ENCODE data around the gene MTMR2.

DNA sequence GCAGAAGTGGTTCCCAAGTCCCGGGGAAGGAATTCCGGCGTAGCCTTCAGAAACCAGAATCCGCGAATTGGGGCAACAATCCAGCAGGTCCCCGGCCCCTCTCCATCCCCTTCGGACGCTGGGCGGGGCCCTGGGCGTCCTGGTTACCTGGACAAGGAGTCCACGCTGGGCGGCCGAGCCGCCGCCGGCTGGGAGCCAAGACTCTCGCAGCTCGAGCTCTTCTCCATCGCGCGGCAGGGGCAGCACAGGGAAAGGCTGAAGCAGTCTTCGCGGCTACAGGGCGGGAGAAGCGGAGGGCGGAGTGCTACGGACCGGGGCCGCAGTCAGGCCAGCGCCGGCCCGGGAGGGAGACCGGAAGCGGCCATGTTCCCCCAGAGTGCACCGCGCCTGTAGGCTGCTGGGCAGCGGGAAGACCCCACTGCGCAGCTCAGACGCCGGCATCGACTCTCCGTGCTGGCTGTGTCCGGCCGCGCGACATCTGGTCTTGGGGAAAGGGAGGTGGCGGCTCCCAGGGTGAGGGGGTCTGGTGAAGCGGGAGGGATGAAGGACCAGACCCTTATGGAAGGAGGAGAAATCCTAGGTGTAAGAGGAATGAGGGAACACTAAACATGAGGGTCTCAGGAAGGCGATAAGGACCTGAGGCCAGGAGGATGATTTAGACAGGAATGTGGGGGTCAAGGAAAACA is at the start of gene MTMR2:
- TF ChIP-seq, protein P1, sequence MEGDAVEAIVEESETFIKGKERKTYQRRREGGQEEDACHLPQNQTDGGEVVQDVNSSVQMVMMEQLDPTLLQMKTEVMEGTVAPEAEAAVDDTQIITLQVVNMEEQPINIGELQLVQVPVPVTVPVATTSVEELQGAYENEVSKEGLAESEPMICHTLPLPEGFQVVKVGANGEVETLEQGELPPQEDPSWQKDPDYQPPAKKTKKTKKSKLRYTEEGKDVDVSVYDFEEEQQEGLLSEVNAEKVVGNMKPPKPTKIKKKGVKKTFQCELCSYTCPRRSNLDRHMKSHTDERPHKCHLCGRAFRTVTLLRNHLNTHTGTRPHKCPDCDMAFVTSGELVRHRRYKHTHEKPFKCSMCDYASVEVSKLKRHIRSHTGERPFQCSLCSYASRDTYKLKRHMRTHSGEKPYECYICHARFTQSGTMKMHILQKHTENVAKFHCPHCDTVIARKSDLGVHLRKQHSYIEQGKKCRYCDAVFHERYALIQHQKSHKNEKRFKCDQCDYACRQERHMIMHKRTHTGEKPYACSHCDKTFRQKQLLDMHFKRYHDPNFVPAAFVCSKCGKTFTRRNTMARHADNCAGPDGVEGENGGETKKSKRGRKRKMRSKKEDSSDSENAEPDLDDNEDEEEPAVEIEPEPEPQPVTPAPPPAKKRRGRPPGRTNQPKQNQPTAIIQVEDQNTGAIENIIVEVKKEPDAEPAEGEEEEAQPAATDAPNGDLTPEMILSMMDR (IDR thresholded peaks at IDR 0.05): no peak
- no peak for TF ChIP-seq POLR2A (IDR thresholded peaks at IDR 0.05)
